HG02623 (cell line): ENCODE measurements around the gene OR1C1.
"Not testable (repeated sequence)": the region's sequence is repeated elsewhere in the genome, so short reads cannot be mapped to it uniquely, and the experiment has no call there.

Experiments used
- ATAC-seq: cut with Tn5 transposase; IDR thresholded peaks from one replicate; pipeline ENCODE4 v1.9.1; 2021; ENCODE audit warnings: moderate library complexity; ENCODE audit not compliant: unreplicated experiment

OR1C1 gene, protein sequence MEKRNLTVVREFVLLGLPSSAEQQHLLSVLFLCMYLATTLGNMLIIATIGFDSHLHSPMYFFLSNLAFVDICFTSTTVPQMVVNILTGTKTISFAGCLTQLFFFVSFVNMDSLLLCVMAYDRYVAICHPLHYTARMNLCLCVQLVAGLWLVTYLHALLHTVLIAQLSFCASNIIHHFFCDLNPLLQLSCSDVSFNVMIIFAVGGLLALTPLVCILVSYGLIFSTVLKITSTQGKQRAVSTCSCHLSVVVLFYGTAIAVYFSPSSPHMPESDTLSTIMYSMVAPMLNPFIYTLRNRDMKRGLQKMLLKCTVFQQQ

DNA sequence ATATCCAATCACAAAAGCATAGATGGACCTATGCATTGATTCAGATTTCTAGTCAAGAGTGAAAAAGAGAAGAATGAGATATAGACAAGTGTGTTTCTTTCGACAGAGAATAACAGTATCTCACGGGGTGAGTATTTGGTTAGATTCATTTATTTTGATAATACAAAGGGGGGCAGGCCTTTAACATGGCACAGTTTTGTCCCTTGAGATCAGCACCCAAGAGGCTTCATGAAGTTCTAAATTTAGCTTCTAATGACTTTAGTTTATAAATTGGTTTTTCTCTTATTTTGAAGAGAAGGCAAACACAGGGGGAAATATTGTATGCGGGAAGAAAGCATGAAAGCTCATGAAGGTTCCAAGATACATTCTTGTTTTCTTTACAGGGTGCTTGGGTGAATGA lies at the start of gene OR1C1:
OR1C1 (minus strand) TSS at position 101 of the 400 bp plus-strand sequence. CDS start 2,150 bp downstream, outside the sequence.
- no peak for ATAC-seq

DNA sequence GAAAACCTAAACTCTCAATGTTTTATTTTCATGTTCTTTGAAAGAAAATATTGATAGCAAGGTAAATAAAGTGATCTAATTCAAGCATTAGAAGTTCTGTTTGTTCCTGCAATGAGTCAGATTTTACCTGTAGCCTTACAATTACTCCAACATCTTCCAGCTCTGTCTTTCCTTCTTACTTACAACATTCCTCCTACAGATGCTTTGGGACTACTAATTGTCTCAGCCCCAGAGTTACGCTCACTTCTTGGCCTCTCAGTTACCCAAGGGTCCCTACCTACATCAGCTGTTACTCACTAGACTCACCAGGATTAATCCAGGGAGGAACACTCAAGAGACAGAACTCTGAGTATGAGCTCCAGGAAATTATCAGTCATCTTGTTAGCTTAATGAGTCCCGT lies 37.2 kb upstream of the OR1C1 start:
- no peak for ATAC-seq

DNA sequence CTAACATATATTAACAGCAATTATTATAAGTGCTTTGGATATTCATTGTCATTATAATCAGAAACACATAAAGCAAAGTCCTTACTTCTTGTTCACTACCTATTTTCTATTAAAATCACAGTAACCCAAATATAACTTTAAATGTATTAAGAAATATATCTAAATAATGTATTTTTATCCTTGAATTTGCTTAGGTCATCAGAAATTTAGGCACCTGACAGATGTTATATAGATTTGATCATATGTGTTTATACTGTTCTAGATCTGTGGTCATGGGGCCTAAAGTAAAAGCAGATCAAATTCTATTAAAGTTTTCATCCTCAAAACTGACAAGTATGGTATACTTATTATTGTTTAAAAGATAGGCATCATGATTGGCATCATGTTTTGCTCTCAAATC lies 9.2 kb upstream of the OR1C1 start:
- ATAC-seq = no peak

DNA sequence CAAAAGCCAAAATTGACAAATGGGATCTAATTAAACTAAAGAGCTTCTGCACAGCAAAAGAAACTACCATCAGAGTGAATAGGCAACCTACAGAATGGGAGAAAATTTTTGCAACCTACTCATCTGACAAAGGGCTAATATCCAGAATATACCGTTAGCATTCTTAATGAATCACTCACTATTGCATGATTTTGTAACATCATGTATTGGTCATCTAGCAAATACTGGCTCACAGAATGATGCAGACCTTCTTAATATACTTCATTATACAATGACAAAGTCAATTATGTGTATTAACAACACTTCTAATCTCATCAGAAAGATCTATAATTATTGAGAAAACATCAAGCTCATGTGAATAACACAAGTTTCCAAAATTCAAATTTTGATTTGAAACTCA lies 6.0 kb downstream of the OR1C1 start:
- ATAC-seq = not testable (repeated sequence)

DNA sequence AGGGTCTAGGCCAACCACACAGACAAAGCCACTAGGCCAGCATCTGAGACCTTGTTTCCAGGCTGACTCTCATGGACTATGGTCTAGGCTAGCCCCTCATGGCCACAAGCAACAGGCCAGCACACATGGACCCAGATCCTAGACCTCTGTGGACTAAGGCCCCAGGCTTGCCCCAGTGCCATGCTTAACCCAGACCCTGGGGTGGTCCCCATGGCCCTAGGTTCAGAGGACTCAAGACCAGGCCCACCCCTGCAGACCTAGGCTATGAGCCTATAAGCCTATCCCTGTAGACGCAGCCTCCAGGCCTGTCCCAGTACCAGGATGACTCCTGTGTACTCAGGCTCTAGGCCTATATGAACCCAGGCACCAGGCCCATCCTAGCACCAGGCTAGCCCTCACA lies 10.5 kb downstream of the OR1C1 start:
- ATAC-seq = no peak

DNA sequence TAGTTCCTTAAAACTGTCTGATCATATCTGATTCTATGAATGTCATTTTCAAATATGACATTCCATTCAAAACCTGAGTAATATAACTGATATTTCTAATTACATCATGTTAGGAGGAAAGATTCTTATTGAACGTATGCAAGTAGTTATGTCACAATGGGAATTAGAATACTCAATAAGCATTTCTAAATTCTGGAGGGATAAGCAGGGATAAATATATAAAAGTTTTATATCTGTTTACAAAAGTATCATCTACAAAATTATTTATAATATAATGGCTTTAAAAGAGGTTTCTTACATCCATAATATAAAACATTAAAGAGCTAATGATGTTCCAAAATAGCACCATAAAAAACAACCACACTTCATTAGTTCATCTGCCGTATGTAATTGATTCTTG lies 12.3 kb downstream of the OR1C1 start, which contains the start of gene OR14A2:
OR14A2 (minus strand) TSS at position 101 of the 400 bp plus-strand sequence.
- ATAC-seq = no peak

DNA sequence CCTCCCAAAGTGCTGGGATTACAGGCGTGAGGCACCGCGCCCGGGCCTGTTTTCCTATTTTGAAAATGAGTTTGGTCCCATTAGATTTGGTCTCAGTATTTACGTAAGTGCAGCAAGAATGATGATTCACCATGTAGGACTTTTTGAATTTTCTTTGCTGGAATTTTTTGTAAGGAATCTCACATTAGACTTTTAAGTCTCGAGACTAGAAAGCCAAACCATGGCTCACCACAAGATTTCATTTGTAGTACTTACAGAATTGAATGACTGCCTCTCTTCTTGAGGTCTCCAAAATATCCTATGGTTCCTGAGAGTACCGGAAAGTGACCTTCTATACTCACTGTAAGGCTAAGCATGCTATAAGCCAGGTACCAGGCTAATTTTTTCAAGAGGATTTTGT lies 12.7 kb downstream of the OR1C1 start:
- no peak for ATAC-seq

DNA sequence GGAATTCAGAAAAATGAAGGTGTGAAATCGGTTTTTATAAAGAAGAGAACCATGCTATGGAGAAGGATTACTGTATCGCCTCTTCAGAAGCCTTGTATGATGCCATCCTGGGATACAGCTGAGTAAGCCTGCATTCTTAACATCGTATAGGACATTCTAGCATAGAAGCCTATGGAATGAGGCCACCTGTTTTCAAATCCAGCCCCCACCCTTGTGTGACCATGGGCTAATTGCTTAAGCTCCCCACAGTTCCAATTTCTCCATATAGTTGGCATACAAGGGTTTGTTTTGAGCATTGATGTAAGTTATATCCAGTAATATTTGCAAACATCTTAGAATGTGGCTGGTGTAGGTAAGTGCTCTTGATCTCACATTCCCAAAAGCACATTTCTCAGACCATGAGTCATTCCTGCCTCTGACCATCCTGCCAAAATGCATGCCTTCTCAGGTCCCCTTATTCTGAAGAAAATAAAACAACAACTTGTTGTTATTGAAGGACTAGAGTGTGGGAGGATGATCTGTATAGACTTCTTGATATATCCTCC lies 13.9 kb downstream of the OR1C1 start:
- ATAC-seq = no peak

DNA sequence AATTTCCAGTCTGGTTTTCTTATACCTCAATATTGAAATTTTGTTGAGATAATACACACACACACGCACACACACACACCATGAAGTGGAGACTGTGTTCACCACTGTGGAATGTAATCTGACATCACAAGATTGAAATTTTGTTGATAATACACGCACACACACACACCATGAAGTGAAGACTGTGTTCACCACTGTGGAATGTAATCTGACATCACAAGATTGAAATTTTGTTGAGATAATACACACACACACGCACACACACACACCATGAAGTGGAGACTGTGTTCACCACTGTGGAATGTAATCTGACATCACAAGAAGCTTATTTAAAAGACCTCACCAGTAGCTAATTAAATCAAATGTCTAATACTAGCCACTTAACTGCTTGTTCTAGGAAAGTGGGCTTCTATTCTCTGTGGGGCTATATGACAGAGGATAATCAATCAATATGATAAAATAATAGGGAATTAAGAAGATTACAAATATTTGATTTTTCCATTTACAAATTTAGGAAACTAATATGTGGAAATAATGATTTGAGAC lies 18.1 kb downstream of the OR1C1 start:
- ATAC-seq = not testable (repeated sequence)

DNA sequence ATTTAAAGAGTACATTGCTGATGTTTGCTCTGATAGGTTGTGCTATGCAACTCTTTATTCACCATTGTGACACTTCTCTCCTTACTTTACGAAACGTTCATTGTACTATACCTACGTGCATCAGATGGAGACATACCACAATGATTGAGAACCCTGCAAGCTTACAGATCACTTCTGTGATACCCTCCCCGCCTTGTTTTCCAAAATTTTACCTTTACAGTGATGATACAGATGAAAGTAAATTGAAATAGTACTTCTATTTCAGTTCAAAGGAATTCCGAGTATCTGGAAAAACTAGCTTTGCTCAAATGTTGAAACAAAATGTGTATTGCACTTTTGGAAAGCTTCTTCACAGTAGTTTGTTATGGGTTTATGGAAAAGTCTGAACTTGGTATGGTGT lies 18.6 kb downstream of the OR1C1 start:
- ATAC-seq = no peak

DNA sequence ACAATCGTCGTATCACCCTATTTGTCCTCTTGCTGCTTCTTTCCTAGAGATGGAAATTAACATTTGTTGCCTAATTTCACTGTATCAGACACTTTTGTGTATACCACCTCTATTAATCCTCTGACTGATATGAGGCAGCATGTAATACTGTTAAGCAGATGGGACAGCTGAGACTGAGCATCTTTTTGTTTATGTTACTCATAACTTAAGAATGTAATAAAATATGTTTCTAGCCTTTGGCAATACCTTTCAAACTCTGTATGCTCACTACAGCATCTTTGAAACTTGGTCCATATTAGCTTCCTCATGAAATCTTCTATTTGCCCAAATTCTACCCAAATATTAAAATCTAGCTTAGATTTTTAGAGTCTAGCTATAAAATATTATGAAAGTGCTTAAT lies 19.6 kb downstream of the OR1C1 start:
- ATAC-seq = no peak

DNA sequence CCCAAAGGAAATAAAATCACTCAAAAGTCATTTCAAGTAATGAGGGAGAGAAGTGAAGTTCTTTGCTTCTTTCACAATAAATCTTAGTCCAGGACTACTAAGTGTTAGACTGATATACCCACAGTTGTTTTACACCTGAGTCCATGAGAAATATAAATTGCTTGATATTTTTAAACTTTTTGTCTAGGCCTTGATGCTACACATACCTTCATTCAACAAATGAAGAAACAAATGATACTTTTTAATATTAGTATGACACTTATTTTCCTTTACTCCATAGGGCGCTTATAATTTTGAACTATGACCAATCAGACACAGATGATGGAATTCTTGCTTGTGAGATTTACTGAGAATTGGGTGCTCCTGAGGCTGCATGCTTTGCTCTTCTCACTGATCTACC lies 22.0 kb downstream of the OR1C1 start, which contains the start of gene OR14K1:
OR14K1 (plus strand) TSS at position 301 of the 400 bp plus-strand sequence; CDS start at position 301, 0 bp downstream.
- no peak for ATAC-seq

DNA sequence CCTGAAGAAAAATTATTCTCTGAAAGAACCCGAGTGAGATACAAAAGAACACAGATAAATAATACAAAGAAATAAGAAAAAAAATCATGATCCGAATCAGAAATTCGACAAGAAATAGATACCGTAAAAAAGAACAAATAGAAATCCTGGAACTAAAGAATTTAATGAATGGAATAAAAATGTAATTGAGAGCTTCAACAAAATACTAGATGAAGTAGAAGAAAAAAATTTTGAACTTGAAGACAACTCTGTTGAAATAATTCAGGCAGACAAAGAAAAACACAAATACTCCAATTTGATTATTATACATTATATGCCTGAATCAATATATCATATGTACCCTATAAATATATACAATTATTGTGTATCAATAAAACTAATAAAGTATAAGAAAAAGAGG lies 39.1 kb downstream of the OR1C1 start:
- no peak for ATAC-seq

DNA sequence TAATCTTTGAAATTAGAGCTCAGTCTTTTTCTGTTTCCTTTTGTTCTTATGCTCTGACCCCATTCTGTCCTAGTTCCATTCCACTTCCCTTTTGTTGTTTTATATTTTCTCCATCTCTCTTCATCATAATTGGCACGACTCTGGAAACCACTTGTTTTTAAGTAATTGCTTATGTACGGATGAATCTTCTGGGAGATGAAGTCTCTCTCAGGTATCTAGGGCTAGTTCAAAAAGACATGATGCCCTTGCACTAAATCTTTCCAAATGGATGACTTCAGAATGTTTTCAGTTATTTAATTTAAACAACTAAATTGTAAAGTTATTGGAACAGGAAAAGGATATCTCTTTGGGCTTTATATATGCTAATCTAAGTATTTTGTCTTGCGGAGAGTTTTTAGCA lies 43.8 kb downstream of the OR1C1 start, which contains the start of gene OR6F1:
OR6F1 (minus strand) TSS at position 101 of the 400 bp plus-strand sequence. CDS start 3,891 bp downstream, outside the sequence.
- ATAC-seq = no peak

DNA sequence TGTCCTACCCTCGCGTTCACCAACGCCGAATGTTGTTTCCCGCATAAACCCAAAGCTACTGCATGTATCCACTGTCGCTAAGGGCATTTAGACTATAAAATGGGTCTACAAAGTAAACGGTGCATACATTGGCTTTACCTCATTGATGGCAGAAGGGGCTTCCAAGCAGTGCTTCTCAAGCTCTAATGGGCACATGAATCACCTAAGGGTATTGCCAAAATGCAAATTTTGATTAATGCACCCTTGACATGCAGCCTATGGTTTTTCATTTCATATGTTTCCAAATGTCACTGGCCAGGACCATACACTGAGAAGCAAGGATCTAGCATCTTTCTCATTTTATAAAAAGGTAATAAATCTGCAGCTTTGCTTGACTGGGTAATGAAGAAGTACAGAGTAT lies 46.6 kb downstream of the OR1C1 start:
- no peak for ATAC-seq

DNA sequence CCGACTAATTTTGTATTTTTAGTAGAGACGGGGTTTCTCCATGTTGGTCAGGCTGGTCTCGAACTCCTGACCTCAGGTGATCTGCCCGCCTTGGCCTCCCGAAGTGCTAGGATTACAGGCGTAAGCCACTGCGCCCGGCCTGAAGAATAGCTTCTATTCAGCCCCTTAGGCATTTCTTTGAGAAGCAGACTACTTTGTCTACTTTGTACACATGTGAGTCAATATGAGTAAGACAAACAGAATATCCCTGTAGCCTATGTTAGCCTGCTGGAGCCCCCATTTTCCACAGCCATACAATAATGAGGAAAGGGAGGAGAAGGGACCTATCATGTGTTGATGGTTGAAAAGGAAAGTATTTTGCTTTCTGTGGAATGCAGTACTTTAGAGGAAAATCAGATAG lies 49.7 kb downstream of the OR1C1 start:
- not testable (repeated sequence) for ATAC-seq
